Measurements from ENCODE around the gene SEC11A.

Gene SEC11A

DNA sequence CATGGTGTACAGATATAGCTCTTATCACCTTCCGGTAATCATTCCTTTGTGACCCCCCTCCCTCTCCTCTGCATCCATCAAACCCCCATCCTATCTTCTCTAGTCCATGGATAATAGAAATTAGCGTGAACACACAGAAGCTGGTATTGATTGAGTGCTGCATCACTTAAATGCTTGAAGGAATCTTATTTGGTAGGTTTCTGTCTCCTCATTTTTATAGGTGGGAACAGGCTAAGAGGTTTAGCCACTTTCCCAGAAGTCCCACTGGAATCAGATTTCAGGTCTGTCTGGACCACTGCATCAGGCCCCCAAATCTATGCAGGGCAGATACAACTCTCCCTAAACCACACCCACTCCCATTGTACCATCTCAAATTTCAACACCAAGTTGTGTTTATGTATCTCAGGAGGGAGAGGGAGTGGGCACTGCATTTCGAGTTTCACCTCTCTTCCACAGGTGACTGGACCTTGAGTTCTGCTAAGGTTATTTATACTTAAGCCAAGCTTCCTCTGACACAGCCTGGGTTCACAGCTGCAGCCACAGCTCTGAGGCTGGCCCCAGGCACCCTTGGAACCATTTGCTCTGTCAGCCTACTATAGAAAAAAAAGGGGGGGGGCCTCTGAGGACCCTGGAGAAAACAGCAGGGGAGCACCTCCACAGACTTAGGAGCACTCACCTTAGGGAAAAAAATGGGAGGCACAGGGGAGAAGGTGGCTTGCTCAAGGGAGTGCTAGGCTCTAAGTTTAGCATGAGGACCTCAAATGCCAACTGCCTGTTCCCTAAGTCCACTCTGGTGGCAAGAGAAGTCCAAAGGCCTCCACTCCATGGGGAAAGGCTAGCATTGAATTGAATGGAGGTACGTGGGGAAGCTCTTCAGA is 55.8 kb downstream of the SEC11A start:
- no peak for DNase-seq (ENCODE audit: low read depth)
- TF ChIP-seq, protein P1, sequence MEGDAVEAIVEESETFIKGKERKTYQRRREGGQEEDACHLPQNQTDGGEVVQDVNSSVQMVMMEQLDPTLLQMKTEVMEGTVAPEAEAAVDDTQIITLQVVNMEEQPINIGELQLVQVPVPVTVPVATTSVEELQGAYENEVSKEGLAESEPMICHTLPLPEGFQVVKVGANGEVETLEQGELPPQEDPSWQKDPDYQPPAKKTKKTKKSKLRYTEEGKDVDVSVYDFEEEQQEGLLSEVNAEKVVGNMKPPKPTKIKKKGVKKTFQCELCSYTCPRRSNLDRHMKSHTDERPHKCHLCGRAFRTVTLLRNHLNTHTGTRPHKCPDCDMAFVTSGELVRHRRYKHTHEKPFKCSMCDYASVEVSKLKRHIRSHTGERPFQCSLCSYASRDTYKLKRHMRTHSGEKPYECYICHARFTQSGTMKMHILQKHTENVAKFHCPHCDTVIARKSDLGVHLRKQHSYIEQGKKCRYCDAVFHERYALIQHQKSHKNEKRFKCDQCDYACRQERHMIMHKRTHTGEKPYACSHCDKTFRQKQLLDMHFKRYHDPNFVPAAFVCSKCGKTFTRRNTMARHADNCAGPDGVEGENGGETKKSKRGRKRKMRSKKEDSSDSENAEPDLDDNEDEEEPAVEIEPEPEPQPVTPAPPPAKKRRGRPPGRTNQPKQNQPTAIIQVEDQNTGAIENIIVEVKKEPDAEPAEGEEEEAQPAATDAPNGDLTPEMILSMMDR (IDR thresholded peaks at IDR 0.05; ENCODE audit: low read length, missing control alignments) = no peak
- no peak overlapping the region for H3K4me3 ChIP-seq (replicated peaks; ENCODE audit: low read depth, low read length)

DNA sequence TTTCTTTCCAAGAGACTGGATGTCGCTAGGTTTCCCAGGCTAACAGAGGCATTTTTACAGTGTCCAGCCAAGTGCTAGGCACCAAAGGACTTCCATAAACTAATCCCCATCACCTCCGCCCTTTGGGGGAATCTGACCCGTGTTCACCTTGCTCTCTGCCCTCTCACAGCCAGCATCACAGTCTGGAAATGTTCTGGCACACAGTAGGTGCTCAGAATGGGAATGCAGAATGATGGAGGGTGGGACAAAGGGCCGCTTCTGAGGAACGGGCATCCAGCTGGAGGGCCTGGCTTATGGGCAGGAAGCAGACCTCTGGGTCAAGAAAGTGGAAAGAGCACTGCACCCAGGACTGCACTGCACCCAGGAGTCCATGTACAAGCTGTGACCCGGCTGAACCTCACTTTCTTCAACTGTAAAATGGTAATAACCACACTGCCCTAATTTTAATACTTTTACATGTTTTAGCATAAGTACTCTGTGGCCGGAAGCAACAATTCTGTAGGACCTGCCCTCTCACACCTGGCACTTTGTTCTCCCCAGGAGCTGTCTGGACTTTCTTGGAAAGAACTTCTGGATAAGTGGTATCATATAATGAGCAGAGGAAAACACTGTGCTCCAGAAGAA is 57.0 kb downstream of the SEC11A start:
- TF ChIP-seq, protein P1 (IDR thresholded peaks at IDR 0.05; ENCODE audit: low read length, missing control alignments) = no peak
- DNase-seq (ENCODE audit: low read depth) = no peak
- H3K4me3 ChIP-seq (replicated peaks; ENCODE audit: low read depth, low read length) = peak overlapping the region; percentile 52

DNA sequence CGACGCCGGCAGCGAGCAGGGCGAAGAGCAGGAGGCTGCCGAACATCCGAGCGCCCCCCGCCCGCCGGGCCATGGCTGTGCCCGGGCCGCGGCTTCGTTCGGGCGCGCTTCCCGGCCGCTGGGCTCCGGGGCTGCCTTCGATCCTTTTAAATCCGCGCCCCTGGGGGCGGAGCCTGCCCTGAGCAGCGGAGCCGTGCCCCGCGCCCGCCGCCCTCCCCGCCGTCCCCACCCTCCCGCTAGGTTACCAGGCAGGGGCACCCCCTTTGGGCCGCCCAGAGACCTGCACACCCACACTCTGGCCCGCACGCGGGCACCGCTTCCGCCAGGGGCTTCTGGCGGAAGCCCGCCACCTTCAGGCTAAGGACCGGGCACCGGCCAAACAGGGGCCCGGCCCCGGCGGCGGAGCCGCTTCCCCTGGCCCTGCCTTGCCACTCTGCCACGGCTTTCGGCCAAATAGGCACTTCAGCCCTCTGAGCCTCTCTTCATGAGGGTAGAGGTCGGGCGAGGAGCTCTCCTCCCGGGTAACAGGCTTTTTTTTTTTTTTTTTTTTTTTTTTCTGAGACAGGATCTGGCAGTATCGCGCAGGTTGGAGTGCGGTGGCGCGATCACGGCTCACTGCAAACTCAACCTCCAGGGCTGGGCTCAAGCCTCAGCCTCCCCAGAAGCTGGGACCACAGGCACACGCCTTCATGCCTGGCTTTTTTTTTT is 57.7 kb downstream of the SEC11A start, which contains the start of gene NMB:
Gene NMB (minus strand): TSS at position 120 of the 708 bp plus-strand sequence. CDS start 47 bp downstream, at position 73.
- TF ChIP-seq, protein P1 (IDR thresholded peaks at IDR 0.05; ENCODE audit: low read length, missing control alignments) = peak; percentile 8
- peak; percentile 54 for DNase-seq (ENCODE audit: low read depth)
- peak within 1 kb of the TSS; percentile 52 for H3K4me3 ChIP-seq (replicated peaks; ENCODE audit: low read depth, low read length)

DNA sequence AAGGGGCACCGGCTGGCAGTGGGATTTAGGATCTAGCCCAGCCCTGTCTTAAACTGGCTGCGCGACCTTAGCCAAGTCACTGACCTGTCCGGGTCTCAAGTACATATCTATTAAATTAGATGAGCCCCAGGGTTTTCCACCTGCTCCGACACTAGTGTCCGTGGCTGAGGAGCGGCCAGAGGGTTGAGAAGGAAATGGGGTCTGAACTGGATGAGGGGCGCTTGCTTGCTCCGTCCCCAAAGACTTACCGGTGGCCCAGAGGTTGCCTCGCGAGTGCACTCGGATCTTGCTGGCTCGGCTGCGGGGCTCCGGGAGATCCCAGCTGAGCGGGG is 58.2 kb downstream of the SEC11A start:
- DNase-seq (ENCODE audit: low read depth) = no peak
- H3K4me3 ChIP-seq (replicated peaks; ENCODE audit: low read depth, low read length) = peak overlapping the region; percentile 52
- TF ChIP-seq, protein P1 (IDR thresholded peaks at IDR 0.05; ENCODE audit: low read length, missing control alignments) = no peak

DNA sequence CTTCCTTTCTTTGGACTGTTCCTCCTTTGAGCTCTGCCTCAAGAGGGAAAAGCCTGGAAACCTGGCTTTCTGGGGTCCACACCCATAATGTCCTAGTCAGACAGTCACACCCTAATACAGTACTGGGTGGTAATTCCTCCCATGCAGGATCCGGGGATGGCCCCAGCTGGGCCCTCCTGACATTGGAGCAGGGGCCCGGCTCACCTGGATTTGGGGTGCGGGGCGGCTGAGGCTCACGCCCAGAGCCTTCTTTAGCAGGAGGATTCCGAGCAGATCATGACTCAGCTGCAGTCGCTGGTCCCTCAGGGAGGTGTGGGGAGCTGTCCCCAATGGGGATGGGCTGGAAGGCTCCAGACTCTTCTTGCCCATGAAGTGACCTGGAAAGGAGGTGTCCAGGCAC is 59.0 kb downstream of the SEC11A start:
- DNase-seq (ENCODE audit: low read depth) = no peak
- TF ChIP-seq, protein P1 (IDR thresholded peaks at IDR 0.05; ENCODE audit: low read length, missing control alignments) = no peak
- H3K4me3 ChIP-seq (replicated peaks; ENCODE audit: low read depth, low read length) = no peak overlapping the region

DNA sequence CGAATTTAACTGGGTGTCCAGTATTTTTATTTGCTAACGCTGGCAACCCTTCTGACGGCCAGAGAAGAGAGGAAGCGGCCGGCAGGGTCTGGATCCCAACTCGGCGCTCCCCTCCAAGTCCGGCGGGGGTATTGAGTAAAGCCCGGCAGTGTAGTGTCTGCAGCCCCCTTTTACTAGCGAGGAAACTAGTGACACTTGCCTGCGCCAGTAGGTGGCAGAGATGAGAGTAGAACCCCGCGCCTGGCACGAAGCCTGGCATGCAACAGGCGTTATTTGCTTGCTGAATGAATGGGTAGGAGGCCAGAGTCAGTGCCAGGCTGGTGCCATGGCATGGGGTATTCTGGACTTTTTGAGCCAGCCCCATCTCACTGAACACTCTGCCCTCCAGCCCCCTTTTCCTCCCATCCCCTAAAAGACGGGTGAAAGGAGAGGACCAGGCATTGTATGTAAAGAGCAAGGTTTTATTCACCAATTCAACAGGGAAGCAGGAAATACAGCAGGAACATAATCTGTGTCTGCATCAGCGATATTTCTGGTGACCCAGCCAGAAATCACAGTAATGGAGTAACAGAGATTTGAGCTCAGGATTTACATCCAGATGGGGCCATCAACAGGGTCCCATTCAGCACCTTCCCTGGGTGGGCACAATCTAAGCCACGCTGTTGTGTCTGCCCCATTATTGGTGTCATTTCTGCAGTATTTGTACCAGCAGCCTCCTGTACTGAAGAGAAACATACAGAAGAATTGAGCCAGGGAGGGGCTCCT is 61.1 kb downstream of the SEC11A start:
- TF ChIP-seq, protein P1 (IDR thresholded peaks at IDR 0.05; ENCODE audit: low read length, missing control alignments) = peak; percentile 70
- H3K4me3 ChIP-seq (replicated peaks; ENCODE audit: low read depth, low read length) = peak overlapping the region; percentile 78
- DNase-seq (ENCODE audit: low read depth) = peak; percentile 85
